HepG2 (cell line): ENCODE results near the gene MAPK14. TPM values are rescaled to one million over a fixed set of nuclear protein-coding genes. Genes with fewer than 3 reads are reported as not detected.
A peak's percentile ranks its signal among the peaks of the same experiment; 100 is the strongest.

Experiments
- FIP1L1 ChIP-seq: fragments of 200-400 bp; formaldehyde crosslinking; IDR thresholded peaks from 2 replicates; pipeline ENCODE4 v1.6.1; 2018; ENCODE audit warnings: low read depth, mild to moderate bottlenecking, low read length, moderate library complexity, borderline replicate concordance; ENCODE audit not compliant: insufficient read depth
- FUBP1 ChIP-seq: sonication (generic); formaldehyde crosslinking; IDR thresholded peaks from 2 replicates; pipeline ENCODE4 v1.5.1; 2020; ENCODE audit warnings: missing genetic modification reagents, mild to moderate bottlenecking, borderline replicate concordance
- GMEB1 ChIP-seq: sonication (generic); formaldehyde crosslinking; IDR thresholded peaks from 2 replicates; pipeline ENCODE4 v1.5.1; 2020; ENCODE audit warnings: missing genetic modification reagents, mild to moderate bottlenecking, borderline replicate concordance
- GRHL1 ChIP-seq: sonication (generic); formaldehyde crosslinking; conservative IDR thresholded peaks from 2 replicates; pipeline ENCODE4 v1.8.0; 2022; ENCODE audit warnings: missing genetic modification reagents
- KMT2A ChIP-seq: sonication (generic); formaldehyde crosslinking; IDR thresholded peaks from 2 replicates; pipeline ENCODE4 v1.4.0; 2020; ENCODE audit warnings: missing genetic modification reagents
- MAZ ChIP-seq, 2 experiments: sonication (generic) in 1 of 2; formaldehyde crosslinking in 1 of 2; IDR thresholded peaks; 2 replicates each; pipeline versions ENCODE4 v1.5.0 to v1.6.1; 2012 to 2020; ENCODE audit warnings: low read depth in 2 of 2, mild to moderate bottlenecking in 2 of 2, borderline replicate concordance in 1 of 2, improper control_type of control experiment in 1 of 2, low read length in 1 of 2, missing genetic modification reagents in 1 of 2, moderate library complexity in 1 of 2
- ZNF274 ChIP-seq: sonication (generic); formaldehyde crosslinking; IDR thresholded peaks from 2 replicates; pipeline ENCODE4 v1.5.1; 2020; ENCODE audit warnings: mild to moderate bottlenecking, missing genetic modification reagents
- polyA plus RNA-seq, 8 experiments: library from polyadenylated mRNA; depleted of rRNA in 3 of 8; stranded (reverse) in 7 of 8; unstranded in 1 of 8; fragments of >200 nt; fragmentation: Illumina TruSeq in 4 of 8; extraction: Trizol in 4 of 8; gene quantifications; 2 replicates each; pipeline versions ENCODE4 v1.2.1 to v1.2.3, GENCODE V29; 2011 to 2016; ENCODE audit warnings: low read depth in 4 of 8, missing spikeins in 1 of 8, mixed read lengths in 1 of 8; ENCODE audit not compliant: insufficient read depth in 1 of 8
- total RNA-seq, 5 experiments: library from RNA; depleted of rRNA; stranded (reverse); fragments of >200 nt; fragmentation: Illumina TruSeq; extraction: Trizol; gene quantifications; 2 replicates each; pipeline ENCODE4 v1.2.3, GENCODE V29; 2016; ENCODE audit warnings: low read depth in 1 of 5
- TF ChIP-seq, protein P1 (sequence below): sonication (generic); formaldehyde crosslinking; IDR thresholded peaks from 2 replicates; pipeline ENCODE4 v1.8.0; 2022; ENCODE audit warnings: mild to moderate bottlenecking, missing genetic modification reagents, borderline replicate concordance
- TF ChIP-seq, protein P2 (sequence below), 2 experiments: IDR thresholded peaks; 2 replicates each; pipeline ENCODE4 v1.6.1; 2011 to 2012; ENCODE audit warnings: low read length in 2 of 2, borderline replicate concordance in 1 of 2, low read depth in 1 of 2, mild to moderate bottlenecking in 1 of 2, moderate library complexity in 1 of 2

The MAPK14 gene
- total and polyA plus RNA-seq, 2 of the 13 experiments (the other 11 are each of a cell fraction or from before 2014, with no cell fraction given): 66.3 to 67.3 TPM

- TF ChIP-seq, protein P1, sequence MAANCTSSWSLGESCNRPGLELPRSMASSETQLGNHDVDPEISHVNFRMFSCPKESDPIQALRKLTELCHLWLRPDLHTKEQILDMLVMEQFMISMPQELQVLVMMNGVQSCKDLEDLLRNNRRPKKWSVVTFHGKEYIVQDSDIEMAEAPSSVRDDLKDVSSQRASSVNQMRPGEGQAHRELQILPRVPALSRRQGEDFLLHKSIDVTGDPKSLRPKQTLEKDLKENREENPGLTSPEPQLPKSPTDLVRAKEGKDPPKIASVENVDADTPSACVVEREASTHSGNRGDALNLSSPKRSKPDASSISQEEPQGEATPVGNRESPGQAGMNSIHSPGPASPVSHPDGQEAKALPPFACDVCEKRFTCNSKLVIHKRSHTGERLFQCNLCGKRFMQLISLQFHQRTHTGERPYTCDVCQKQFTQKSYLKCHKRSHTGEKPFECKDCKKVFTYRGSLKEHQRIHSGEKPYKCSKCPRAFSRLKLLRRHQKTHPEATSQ (CRISPR knock-in tag): peak; percentile 98; the same call in 1 of the 2 replicates
- TF ChIP-seq, protein P2, sequence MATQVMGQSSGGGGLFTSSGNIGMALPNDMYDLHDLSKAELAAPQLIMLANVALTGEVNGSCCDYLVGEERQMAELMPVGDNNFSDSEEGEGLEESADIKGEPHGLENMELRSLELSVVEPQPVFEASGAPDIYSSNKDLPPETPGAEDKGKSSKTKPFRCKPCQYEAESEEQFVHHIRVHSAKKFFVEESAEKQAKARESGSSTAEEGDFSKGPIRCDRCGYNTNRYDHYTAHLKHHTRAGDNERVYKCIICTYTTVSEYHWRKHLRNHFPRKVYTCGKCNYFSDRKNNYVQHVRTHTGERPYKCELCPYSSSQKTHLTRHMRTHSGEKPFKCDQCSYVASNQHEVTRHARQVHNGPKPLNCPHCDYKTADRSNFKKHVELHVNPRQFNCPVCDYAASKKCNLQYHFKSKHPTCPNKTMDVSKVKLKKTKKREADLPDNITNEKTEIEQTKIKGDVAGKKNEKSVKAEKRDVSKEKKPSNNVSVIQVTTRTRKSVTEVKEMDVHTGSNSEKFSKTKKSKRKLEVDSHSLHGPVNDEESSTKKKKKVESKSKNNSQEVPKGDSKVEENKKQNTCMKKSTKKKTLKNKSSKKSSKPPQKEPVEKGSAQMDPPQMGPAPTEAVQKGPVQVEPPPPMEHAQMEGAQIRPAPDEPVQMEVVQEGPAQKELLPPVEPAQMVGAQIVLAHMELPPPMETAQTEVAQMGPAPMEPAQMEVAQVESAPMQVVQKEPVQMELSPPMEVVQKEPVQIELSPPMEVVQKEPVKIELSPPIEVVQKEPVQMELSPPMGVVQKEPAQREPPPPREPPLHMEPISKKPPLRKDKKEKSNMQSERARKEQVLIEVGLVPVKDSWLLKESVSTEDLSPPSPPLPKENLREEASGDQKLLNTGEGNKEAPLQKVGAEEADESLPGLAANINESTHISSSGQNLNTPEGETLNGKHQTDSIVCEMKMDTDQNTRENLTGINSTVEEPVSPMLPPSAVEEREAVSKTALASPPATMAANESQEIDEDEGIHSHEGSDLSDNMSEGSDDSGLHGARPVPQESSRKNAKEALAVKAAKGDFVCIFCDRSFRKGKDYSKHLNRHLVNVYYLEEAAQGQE (IDR thresholded peaks at IDR 0.05; ENCODE audit: borderline replicate concordance in 1 of 2, low read depth in 1 of 2, low read length in 2 of 2): peak in 1 of 2 experiments; percentile 64; a peak in 2 of 4 replicates
- TF ChIP-seq GRHL1 (CRISPR knock-in tag) (no peak), FUBP1 (no peak; the same call in 1 of the 2 replicates), FIP1L1 (0 out of 2 replicates have a peak, but pooled peaks have one; percentile 55), GMEB1 (peak; percentile 78; the same call in 1 of the 2 replicates), MAZ (IDR thresholded peaks at IDR 0.05; ENCODE audit: borderline replicate concordance, low read depth, low read length) (peak; percentile 57; the same call in 1 of the 2 replicates), MAZ (CRISPR knock-in tag; IDR thresholded peaks at IDR 0.05; ENCODE audit: low read depth) (peak; percentile 57), ZNF274 (peak; percentile 27; the same call in 1 of the 2 replicates), KMT2A (peak; percentile 87)
Measured at GRCh38 chr6:36027501-36028087, at the start of gene MAPK14 (continued).
